Measurements from ENCODE around the gene IPCEF1. TPM values are rescaled to one million over a fixed set of nuclear protein-coding genes. Genes with fewer than 3 reads are reported as not detected.
A peak's percentile ranks its signal among the peaks of the same experiment; 100 is the strongest.

Gene IPCEF1
- polyA plus RNA-seq, 3 donors = 14.7 to 29.7 (median 16.5) TPM

GRCh38 chr6:154404791-154405400, 48.3 kb upstream of the IPCEF1 start:
- Histone ChIP-seq H4K20me1 (ENCODE audit: insufficient read depth, low read length) (no peaks in the 10 kb centered on the region), H3K36me3 (replicated peaks in 1 of 2; ENCODE audit: control insufficient read depth in 1 of 2, insufficient read depth in 2 of 2, low read length in 2 of 2) (no peaks in the 10 kb centered on the region), H3K4me3 (replicated peaks in 1 of 3; ENCODE audit: low read depth in 2 of 3, low read length in 3 of 3) (no peak overlapping the region), H3K4me2 (replicated peaks; ENCODE audit: extremely low read depth, low read length, poor library complexity, severe bottlenecking) (no peak overlapping the region), H3K79me2 (ENCODE audit: insufficient read depth, low read length) (no peaks in the 10 kb centered on the region), H3K27ac (ENCODE audit: low read depth in 1 of 2, low read length in 2 of 2) (no peak overlapping the region), H3K27me3 (ENCODE audit: control insufficient read depth in 2 of 2, insufficient read depth in 2 of 2, low read length in 2 of 2) (no peaks in the 10 kb centered on the region), H3K9ac (ENCODE audit: insufficient read depth, low read length, poor library complexity, severe bottlenecking) (no peak overlapping the region), H3K4me1 (ENCODE audit: control insufficient read depth in 1 of 2, insufficient read depth in 2 of 2, low read length in 2 of 2) (no peaks in the 10 kb centered on the region), H3K9me3 (replicated peaks in 1 of 2; ENCODE audit: control insufficient read depth in 1 of 2, insufficient read depth in 1 of 2, low read length in 2 of 2) (no peaks in the 10 kb centered on the region), H2AFZ (ENCODE audit: insufficient read depth, low read depth, low read length, poor library complexity, severe bottlenecking) (no peak overlapping the region)
- TF ChIP-seq, protein P1, sequence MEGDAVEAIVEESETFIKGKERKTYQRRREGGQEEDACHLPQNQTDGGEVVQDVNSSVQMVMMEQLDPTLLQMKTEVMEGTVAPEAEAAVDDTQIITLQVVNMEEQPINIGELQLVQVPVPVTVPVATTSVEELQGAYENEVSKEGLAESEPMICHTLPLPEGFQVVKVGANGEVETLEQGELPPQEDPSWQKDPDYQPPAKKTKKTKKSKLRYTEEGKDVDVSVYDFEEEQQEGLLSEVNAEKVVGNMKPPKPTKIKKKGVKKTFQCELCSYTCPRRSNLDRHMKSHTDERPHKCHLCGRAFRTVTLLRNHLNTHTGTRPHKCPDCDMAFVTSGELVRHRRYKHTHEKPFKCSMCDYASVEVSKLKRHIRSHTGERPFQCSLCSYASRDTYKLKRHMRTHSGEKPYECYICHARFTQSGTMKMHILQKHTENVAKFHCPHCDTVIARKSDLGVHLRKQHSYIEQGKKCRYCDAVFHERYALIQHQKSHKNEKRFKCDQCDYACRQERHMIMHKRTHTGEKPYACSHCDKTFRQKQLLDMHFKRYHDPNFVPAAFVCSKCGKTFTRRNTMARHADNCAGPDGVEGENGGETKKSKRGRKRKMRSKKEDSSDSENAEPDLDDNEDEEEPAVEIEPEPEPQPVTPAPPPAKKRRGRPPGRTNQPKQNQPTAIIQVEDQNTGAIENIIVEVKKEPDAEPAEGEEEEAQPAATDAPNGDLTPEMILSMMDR (IDR thresholded peaks at IDR 0.05) = no peak
- no peak overlapping the region for H3K27ac Mint-ChIP-seq
- intact Hi-C loops (cut with micrococcal nuclease) = no loop called here
- peaks cover 0 to 4% (median 0%) of the 10 kb centered on the region in 7 donors for H3K9me3 Mint-ChIP-seq
- H3K36me3 Mint-ChIP-seq = no peaks in the 10 kb centered on the region
- H3K27me3 Mint-ChIP-seq (ENCODE audit: low read depth in 3 of 3) = peaks cover 0 to 2% (median 2%) of the 10 kb centered on the region in 3 donors
- no peak overlapping the region for H3K4me3 Mint-ChIP-seq
- no CpG with 5 or more reads among the region's 6 CpGs for WGBS (ENCODE audit: insufficient coverage)
- H3K4me1 Mint-ChIP-seq = peaks cover 3% of the 10 kb centered on the region
- DNase-seq = no peak

DNA sequence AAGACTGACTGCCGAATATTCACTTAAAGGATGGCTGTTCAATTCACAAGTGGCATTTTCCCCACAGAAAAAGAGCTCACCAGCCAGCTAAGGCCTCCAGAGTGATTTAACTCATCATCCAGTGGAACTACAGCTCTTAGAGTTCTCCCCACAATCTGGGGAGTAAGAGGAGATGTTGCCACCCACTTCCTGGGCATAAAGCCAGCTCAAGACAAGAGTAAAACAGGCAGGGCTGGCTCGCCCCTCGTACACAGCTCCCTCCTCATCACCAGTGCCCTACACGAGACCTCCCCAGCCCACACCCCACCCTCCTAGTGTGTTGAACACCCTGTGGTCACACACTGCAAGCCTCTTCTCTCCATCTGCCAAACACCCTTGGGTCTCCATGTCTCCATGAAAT, 47.2 kb upstream of the IPCEF1 start:
- no peak overlapping the region for H3K4me3 ChIP-seq (replicated peaks in 1 of 3; ENCODE audit: low read depth in 2 of 3, low read length in 3 of 3)
- Mint-ChIP-seq H3K4me3 (no peak overlapping the region), H3K4me1 (peaks cover 3% of the 10 kb centered on the region), H3K9me3 (peaks cover 0 to 4% (median 0%) of the 10 kb centered on the region in 7 donors), H3K36me3 (no peaks in the 10 kb centered on the region), H3K27me3 (ENCODE audit: low read depth in 3 of 3) (peaks cover 0 to 2% (median 2%) of the 10 kb centered on the region in 3 donors), H3K27ac (peak overlapping the region in 2 of 7 donors; percentile 71 to 85)
- no peaks in the 10 kb centered on the region for H3K4me1 ChIP-seq (ENCODE audit: control insufficient read depth in 1 of 2, insufficient read depth in 2 of 2, low read length in 2 of 2)
- no peaks in the 10 kb centered on the region for H3K9me3 ChIP-seq (replicated peaks in 1 of 2; ENCODE audit: control insufficient read depth in 1 of 2, insufficient read depth in 1 of 2, low read length in 2 of 2)
- no peaks in the 10 kb centered on the region for H3K36me3 ChIP-seq (replicated peaks in 1 of 2; ENCODE audit: control insufficient read depth in 1 of 2, insufficient read depth in 2 of 2, low read length in 2 of 2)
- no peak overlapping the region for H3K9ac ChIP-seq (ENCODE audit: insufficient read depth, low read length, poor library complexity, severe bottlenecking)
- no peak overlapping the region for H3K27ac ChIP-seq (ENCODE audit: low read depth in 1 of 2, low read length in 2 of 2)
- no peaks in the 10 kb centered on the region for H3K27me3 ChIP-seq (ENCODE audit: control insufficient read depth in 2 of 2, insufficient read depth in 2 of 2, low read length in 2 of 2)
- peak overlapping the region; percentile 30 for H2AFZ ChIP-seq (ENCODE audit: insufficient read depth, low read depth, low read length, poor library complexity, severe bottlenecking)
- TF ChIP-seq, protein P1 (IDR thresholded peaks at IDR 0.05) = no peak
- 9% methylated on average over 3 of the region's 4 CpGs for WGBS (ENCODE audit: insufficient coverage)
- no peaks in the 10 kb centered on the region for H4K20me1 ChIP-seq (ENCODE audit: insufficient read depth, low read length)
- intact Hi-C loops (cut with micrococcal nuclease) = no loop called here
- DNase-seq = no peak
- H3K4me2 ChIP-seq (replicated peaks; ENCODE audit: extremely low read depth, low read length, poor library complexity, severe bottlenecking) = no peak overlapping the region
- H3K79me2 ChIP-seq (ENCODE audit: insufficient read depth, low read length) = no peaks in the 10 kb centered on the region

Data from CD14-positive monocyte (primary cell).